GM12865 (cell line): ENCODE measurements around the gene ABCB4.

ENCODE experiments used
- DNase-seq: peaks from one replicate; pipeline ENCODE4 v3.0.0; 2010; ENCODE audit warnings: low read depth
- H3K4me3 ChIP-seq: 2 replicates; pipeline ENCODE4 v1.5.1; 2011; ENCODE audit warnings: mild to moderate bottlenecking, low read depth, low read length, control low read depth
- TF ChIP-seq, protein P1 (sequence below): IDR thresholded peaks from 2 replicates; pipeline ENCODE4 v1.5.1; 2011; ENCODE audit warnings: low read length, control low read depth, low read depth, inconsistent platforms; ENCODE audit not compliant: insufficient read depth; ENCODE audit errors: missing control alignments

Gene ABCB4

GRCh38 chr7:87404674-87405073 is 70.8 kb downstream of the ABCB4 start:
- TF ChIP-seq, protein P1, sequence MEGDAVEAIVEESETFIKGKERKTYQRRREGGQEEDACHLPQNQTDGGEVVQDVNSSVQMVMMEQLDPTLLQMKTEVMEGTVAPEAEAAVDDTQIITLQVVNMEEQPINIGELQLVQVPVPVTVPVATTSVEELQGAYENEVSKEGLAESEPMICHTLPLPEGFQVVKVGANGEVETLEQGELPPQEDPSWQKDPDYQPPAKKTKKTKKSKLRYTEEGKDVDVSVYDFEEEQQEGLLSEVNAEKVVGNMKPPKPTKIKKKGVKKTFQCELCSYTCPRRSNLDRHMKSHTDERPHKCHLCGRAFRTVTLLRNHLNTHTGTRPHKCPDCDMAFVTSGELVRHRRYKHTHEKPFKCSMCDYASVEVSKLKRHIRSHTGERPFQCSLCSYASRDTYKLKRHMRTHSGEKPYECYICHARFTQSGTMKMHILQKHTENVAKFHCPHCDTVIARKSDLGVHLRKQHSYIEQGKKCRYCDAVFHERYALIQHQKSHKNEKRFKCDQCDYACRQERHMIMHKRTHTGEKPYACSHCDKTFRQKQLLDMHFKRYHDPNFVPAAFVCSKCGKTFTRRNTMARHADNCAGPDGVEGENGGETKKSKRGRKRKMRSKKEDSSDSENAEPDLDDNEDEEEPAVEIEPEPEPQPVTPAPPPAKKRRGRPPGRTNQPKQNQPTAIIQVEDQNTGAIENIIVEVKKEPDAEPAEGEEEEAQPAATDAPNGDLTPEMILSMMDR: no peak
- no peak for DNase-seq
- H3K4me3 ChIP-seq: no peak overlapping the region

DNA sequence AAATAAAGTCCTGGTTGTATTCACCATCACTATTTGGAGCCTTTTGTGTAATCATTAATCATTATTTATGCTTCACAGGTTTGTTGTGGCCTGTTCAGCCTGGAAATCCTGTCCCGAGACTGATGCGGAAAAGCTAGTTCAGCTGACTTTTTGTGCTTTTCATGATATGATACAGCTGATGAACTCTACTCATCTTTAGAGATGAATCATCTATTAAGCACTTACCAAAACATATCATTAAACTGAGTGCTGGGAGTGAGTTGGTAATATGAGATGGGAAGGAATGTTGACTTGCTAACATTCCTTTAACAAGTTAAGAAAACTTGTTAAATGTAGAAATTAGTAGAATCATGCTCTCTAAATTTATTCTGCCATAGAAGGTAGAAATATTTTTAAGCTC is 77.0 kb downstream of the ABCB4 start:
- TF ChIP-seq, protein P1: no peak
- no peak for DNase-seq
- no peak overlapping the region for H3K4me3 ChIP-seq

- TF ChIP-seq, protein P1: no peak
- no peak overlapping the region for H3K4me3 ChIP-seq
- no peak for DNase-seq
Measured at GRCh38 chr7:87395442-87396020, 79.9 kb downstream of the ABCB4 start.

DNA sequence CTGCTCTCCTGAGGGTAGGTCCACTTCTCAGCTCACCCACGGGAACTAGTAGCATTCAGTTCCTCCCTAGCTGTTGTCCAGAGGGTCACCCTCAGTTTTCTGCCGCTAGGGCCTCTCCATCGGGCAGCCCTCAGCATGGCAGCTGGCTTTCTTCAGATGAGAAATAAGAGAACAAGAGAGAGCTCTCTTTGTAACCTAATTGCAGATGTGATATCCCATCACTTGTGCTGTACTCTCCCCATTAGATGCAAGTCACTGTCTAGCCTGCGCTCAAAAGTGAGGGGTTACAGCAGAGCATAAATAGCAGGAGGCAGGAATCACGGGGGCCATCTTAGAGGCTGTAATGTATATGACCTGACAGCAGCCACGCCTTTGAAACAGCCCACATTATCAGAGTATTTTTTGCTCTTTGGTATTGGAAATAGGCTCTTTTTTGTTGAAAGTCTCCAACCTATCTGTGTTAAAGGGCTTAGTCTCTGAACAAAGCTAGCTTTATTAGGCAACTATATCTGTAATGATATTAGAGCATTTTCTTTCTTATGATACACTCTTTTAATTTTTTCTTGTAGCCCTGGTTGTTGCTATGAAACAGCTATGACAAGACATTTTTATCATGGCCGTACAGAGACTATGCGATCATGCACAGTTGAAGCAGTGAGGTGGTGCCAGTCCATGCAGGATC is 84.3 kb downstream of the ABCB4 start:
- DNase-seq: no peak
- no peak overlapping the region for H3K4me3 ChIP-seq
- TF ChIP-seq, protein P1: no peak

GRCh38 chr7:87380905-87381304 is 94.6 kb downstream of the ABCB4 start:
- TF ChIP-seq, protein P1: no peak

GRCh38 chr7:87375662-87376435 is 99.6 kb downstream of the ABCB4 start:
- DNase-seq: no peak
- no peak overlapping the region for H3K4me3 ChIP-seq
- TF ChIP-seq, protein P1: no peak

More at GRCh38 chr7:87380905-87381304, 94.6 kb downstream of the ABCB4 start:
- no peak overlapping the region for H3K4me3 ChIP-seq
- no peak for DNase-seq
